CD4-positive, alpha-beta T cell treated with Interferon alpha-2 for 1 hour (primary cell): ENCODE results near the gene TENT4A.

ENCODE experiments used
- DNase-seq, 2 donors: peaks; one replicate each; pipeline ENCODE4 v3.0.0-alpha.2; 2020 to 2022

The TENT4A gene

DNA sequence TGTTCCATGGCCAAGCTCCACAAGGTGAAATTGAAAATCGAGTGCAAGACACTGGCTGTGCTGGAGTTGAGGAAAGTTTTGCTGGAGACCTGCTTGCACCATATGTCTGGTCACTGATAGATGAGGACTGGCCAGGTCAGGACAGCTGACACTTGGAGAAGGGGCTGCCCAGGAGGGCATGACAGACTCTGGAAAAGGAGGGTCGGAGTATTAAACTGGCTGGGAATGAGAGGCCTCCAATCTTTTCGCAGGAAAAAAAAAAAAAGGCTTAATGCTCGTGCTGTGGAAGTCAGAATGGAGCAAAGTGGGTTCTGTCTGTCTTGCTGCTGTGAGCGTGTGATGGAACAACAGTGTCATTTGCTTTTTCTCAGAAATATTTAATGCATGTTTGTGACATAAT, 5.5 kb downstream of the TENT4A start:
- no peak for DNase-seq

DNA sequence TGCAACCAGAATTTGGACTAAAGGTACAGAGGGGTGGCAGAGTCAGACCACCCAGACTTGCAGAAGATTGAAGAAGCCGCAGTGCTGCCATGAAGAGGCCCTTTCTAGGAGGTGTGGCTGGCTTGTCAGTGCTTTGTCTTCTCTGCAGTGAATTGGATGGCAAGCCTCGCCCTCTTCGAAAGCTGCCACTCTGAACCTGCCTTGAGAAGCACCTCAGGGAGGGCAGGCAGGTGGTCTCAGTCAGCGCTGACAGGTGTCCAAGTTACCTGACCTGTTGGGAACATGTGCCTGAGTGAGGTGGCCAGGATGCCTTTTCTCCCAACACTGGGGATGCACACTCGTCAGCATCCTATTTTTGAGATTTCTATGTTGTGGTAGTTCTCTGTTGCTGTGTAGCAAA, 6.2 kb downstream of the TENT4A start:
- DNase-seq = no peak

DNA sequence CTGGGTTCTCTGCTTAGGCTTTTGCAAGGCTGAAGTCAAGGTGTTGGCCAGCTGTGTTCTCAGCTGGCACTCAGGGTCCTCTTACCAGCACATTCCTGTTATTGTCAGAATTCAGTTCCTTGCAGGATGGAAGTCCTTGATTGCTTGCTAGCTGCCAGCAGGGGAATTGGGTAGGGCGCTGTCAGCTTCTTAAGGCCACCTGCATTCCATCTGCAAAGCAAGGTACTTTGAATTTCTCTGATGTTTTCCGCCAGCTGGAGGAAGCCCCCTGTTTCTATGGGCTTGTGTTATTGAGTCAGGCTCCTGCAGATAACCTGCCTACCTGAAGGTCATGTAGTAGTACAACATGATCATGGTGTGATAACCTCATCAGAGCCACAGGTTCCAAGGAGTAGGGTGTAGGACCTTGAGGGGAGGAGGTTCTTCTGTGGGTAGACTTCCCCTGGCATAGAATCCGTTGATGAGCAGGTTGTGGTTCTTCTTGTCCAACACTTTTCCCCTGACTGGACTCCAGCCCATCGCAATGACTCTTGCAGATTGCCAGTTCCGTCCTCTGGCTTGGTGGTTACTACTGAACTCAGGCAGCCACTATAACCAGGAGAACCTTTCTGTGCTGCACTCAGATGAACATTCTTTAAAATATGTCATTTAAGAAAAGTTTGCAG, 6.8 kb downstream of the TENT4A start:
- DNase-seq = no peak

DNA sequence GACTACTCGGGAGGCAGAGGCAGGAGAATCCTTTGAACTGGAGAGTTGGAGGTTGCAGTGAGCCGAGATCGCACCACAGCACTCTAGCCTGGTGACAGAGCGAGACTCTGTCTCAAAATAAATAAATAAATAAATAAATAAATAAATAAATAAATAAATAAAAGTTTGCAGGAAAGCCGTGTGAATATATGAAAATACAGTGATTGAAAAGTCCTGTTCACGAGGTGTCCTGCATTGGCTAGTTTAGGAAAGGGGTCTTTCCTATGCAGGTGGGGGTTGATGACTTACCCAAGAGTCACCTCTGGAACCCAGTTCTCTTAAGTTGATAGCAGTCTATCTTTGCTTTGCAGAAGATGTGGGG, 7.3 kb downstream of the TENT4A start:
- DNase-seq = no peak

DNA sequence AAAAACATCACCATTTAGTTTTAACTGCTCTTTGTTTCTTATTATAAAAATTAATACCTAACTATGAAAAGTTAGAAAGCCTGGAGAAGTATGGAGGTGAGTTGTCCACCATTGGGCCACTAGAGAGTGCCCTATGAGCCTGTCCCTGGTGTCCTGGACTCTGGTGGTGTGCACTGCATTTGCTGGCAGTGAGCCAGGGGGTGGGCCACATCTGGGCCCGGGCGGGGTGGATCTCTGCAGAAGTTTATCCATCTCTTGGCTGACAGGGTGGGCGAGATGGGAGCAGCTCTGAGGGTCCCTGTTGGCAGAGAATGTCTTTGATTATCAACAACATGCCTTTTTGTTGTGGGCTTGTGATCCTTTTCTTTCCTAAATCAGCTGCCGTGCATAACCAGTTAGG, 8.2 kb downstream of the TENT4A start:
- no peak for DNase-seq

DNA sequence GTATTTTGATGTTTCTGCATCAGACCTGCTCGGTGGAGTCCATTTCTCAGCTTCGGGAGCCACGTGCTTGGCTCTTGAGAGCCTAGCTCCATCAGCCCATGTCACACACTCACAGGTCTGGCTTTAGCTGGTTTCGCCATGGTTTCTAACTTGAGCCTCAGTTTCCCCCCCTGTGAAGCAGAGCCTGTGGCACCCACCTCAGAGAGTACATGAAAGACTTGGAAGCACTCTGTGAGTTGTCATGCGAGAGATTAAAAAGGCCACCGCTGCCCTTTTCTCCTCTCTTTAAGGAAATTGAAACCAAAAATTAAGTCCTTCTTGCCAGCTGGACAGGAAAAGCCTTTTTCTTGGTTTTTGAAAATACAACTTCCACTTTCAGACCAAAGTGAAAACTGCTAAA, 8.8 kb downstream of the TENT4A start:
- no peak for DNase-seq

DNA sequence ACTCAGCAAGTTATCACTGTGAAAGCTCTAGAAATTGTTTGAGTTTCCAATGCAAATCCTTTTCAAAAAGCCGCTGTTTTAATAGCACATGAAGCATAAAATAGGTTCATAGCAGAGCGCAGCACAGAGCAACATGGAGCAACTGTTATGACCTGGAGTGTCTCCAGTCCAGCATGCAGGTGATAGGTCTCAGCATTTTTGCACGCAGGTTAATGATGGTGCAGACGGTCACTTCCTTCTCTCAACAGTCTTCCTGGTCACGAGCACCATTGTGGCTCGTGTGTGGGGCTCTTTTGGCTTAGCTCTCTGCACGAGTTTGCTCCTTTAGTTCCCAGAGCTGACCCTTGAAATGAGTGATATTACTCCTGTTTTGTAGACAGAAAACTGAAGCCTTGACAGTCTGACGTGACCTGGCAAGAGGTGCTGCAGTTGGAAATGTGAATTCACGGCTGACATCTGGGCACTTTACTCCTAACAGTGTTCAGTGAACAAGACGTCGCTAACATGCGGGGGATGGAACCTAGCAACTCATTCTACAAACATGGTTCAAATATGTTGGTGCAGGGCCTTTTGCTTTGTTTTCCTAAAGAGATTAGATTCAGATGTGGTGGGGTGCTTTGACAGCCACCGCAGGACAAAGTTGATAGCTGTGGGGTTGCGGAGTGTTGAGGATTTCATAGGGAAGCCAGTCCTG, 10.0 kb downstream of the TENT4A start:
- no peak for DNase-seq

DNA sequence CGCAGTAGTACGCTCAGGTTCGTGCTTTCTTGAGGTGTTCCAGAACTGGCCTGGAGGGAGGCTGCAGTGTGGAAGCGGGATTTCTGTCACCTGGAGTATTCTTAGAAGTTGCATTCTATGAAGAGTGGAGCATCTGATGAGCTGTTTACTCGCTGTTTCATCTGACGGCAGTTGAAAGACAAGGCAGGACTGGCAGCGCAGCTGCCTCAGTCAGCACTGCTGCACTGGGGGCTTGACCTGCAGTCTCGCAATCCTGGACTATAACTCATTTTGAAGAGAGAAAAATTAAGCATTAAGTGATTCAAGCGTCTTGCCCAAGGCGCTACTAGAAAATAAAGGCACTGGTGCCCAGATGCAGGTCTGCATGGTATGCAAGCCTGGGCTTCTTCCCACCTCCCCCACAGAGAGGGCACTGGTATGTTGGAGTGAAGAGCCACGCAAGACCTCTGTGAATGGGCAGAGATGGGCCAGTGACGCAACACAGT, 10.6 kb downstream of the TENT4A start:
- DNase-seq = no peak

DNA sequence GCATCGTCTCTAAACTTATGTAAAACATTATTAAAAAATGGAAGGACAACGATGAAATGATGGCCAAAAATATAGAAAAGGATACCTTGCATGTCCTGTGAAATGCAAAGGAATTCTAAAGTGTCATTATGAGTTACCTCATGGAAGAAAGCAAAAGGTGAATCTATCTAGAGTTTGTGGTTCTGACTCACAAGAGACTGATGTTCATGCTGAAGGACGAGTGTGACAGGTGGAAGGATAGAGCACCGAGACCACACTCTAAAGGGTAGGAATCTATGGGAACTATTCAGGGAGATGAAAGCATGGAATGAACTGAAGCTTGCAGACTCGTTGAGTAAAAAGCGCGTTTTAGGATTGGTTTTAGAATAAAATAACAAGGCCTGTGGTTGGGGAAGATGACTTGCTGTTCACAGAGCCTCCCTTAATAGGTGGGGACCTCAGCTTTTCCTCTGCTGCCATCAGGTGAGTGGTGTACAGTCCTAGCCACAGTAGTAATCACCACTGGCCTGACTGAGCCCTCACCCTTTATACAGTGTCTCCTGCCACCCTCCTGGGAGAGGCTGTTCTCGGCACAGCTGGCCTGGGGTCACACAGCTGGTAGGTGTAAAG, 11.2 kb downstream of the TENT4A start:
- DNase-seq = no peak

DNA sequence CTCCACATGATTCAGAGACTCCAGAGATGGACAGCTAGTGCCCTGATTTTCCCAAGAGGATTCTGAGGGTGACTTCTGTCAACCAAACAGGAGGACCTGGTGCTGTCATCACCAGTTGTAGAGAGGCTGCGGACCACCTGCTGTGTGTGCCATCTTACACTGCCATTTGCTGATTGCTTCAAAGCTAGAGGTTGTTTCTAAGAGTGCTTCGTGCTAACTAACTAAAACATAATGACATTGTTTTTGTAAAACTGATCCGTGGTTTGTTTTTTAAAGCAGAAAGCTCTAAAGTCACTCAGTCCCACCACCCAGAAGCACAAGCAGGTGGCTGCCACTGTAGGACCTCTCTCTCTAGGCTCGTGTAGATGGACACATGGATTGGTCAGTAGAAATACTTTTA, 12.2 kb downstream of the TENT4A start:
- no peak for DNase-seq

DNA sequence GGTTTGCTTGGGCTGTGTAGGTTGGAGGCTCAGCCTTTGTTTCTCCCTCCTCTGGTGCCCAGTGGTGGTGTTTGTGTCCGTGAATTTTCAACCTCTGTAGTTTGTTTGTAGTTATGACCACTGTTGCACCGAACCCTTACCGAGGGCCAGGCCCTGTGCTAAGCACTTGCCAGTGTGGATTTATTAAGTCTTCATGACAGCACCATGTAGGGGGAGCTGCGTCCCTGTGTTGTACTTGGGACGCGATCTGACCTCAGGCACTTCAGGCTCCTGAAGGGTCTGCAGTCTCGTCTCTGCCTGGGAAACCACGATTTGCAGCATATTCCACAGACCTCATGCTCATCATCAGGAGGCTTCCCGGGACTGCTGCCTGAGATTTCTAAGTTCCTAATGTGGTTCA, 12.8 kb downstream of the TENT4A start:
- DNase-seq = no peak

DNA sequence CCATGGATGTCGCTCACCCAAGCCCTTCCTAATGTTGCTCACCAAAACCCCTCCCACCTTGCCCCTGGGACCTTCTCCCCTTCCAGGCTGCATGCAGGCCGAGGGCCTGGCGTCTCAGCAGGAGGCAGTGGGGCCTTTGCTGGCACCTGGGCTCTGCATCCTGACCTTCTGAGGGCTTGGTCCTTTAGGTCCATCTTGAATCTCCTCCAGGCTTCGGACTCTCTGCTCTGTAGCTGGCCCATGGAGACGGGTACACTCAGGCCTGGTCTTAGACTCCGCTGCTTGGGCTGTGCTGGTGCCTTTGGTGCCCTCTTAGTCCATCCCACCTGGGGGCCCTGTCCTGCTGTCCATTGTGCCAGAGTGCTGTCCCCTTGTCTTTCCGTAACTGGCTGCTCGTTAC, 14.0 kb downstream of the TENT4A start:
- DNase-seq = no peak

DNA sequence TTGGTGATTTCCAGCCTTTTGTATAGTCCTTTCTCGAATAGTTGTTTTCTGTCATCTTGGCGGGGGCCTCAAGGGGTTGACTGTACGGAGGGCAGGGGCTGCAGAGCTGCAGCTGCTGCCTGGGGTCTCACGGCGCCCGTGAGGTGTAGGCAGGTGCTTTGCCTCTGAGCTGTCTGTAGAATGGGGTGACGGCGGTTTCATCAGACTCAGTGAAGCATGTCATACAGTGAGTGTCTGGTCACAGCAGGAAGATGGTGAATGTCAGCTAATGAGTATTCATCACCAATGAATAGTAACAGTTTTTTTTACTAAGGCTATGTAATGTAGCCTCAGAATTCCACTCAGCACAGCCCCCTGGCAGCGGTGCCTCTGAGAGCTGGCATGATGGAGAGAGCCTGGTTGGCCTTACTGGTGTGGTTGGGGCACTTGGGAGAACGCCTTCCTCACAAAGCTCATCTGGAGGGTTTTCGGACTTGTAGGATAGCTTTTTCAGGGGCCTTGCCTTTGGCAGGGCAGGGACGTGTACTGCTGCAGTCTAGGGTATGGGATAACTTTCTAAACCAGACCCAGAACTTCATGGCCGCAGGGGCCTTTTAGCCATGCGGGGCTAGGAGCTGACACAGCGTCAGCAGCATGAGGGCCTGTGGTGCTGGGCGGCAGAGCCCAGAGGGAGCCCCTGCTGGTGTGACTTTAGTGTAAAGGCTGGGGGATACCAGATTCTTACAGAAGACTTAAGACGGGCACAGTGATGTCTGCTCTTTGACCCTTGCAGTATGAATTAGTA, 15.0 kb downstream of the TENT4A start:
- DNase-seq = no peak

DNA sequence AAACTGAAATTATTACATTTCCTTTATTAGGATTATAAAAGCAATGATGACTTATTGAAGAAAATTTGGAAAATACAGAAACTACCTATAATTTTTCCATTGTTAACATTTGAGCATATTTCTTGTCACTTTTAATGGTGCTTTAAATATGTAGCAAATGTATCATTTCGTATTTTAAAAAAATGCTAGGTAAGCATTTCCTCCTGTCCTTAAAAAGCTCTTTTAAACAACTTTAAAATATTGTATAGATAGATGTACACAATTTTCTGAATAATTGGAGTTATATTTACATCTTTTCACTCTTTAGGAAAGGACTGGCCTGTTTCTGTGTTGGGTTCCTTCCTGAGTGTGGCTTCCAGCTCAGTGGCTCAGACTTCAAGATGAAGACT, 15.6 kb downstream of the TENT4A start:
- DNase-seq = no peak

DNA sequence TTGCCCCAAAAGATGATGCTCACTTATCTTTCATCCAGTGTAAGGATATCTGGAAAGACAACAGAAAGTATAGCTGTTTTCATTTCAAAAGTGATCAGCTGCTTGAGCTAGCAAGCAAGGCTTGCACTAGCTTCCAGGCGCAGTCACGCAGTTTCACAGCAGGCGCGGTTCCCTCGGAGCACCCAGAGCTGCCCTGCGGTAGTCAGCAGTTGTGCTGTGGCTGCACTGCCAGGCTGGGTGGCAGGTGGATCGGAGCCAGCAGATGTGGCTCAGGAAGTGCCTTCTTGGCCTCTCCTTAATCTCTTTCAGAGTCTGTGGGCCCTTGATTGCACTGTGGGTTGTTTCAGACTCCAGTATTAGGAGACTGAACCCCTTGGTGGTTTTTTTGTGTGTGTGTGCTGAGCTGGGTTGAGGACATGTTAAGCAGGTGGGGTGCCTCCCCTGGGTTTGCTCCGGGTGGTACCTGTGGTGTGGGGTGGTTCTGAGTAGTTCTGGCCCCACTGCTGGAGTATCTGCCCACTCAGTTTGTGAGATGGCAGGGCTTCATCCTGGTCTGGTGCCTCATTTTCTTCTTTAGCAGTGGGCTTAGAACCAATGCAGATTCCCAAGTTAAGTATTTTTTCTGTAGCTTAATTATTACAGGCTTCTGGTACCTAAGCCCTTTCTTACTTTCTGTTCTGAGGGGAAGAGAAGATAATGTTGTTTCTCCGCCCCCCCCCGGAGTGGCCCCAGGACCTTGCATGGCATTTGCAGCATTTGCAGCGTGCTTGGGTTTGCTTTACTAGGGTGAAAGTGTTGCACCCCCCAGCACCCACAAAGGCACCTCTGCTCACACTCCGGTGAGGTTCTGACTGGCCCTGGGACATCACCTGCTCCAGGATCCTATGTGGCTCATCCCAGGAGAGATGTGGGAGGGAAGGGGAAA, 16.4 kb downstream of the TENT4A start:
- DNase-seq = peak; percentile 22 to 51

DNA sequence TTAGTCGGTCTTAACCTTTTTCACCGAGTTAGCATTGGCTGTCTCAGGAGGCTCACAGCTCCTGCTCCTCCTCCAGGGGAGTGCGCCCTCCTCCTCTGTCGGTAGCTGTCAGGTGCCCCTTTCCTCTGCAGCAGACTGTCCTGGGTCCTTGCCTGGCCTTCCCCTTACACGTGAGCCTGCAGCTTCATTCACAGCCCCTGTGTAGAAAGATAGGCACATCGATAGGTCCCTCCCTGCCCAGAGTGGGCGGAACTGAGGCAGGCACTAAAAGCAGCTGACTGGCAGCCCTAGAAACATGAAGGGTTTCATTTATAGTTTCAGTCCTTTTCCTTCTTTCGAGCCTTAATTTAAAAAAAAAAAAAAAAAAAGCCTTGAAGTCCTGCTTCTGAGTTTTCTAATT, 17.2 kb downstream of the TENT4A start:
- no peak for DNase-seq

DNA sequence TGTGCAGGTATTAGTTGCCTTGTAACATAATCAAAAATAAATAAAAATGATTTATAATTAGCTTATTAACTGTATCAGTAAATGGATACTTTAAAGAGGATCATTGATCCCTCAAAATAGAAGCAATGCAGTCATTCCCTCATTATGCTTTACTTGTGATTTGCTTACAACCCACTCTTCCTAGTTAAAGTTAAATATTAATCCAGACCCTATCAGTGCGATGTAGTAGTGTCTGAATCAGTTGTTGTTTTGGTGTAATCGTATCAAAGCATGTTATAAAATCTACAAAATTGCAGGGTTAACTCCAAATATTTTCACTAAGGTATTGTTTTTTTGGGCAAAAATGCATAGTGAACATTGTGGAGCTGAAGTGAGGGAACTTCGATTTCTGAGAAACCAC, 17.6 kb downstream of the TENT4A start:
- DNase-seq = no peak

DNA sequence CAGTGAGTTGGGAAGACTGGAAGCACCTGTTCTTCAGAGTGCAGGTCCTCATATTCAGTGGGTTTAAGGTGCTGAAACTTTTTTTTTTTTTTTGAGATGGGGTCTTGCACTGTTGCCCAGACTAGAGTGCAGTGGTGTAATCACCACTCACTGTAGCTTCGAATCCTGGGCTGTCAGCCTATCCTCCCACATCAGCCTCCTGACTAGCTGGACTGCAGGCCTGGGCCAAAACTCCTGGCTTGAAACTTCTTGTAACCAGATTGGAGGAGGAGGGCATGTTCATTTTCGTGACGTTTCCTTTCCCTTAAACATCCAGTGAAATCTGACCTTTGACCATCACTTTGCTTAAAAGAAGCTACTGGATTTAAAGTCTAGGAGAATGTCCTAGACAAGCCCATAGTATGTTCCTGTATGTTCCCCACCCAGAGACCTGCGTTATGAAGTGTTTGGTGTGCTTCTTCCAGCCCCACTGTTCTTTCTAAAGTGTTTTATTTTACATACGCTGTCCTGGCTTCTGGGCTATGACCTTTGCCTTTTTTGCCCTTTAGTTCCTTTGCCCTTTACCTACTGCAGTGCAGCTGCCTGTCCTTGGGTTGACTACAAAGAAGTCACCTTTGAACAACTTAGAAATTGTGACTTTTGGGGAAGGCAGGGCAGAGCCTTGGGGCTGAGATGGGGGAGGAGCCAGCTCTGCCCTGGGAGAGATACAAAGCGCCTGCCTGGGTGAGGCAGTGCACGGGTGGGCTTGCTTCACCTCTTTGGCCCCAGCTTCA, 18.4 kb downstream of the TENT4A start:
- no peak for DNase-seq

DNA sequence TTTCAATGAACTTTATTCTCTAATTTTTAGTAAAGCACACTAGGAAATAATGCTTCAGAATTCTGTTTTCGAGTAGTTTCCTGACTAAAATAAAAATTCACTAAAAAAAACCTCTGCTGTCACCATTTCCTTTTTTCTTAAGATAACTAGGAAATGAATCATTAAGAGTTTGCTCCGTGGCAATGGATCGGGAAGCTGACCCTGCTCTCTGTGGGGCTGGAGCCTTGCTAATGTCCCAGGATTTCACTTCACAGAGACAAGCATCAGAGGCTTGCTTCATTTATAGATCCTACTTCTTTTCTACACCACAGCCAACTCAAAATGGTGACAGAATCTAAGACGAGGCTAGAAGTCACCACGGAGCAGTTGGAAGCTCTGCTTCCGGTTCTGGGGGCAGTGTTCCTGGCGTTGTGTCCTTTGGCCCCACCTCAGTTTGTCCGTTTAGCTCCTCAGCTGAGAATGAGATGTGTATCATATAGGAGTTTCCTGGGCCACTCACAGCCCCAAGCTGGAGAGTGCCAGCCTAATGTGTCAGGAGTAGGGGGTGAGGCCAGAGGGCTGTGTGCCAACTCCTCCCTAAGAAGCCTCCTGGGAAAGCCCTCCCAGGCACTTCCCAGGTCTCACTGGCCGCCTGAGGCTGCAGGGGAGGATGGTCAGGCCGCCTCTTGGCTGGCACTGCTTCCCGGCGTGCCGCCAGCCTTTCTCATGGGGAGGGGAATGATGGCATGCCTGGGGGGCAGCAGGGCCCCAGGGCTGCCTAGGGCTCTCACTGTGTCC, 19.6 kb downstream of the TENT4A start:
- DNase-seq = no peak

DNA sequence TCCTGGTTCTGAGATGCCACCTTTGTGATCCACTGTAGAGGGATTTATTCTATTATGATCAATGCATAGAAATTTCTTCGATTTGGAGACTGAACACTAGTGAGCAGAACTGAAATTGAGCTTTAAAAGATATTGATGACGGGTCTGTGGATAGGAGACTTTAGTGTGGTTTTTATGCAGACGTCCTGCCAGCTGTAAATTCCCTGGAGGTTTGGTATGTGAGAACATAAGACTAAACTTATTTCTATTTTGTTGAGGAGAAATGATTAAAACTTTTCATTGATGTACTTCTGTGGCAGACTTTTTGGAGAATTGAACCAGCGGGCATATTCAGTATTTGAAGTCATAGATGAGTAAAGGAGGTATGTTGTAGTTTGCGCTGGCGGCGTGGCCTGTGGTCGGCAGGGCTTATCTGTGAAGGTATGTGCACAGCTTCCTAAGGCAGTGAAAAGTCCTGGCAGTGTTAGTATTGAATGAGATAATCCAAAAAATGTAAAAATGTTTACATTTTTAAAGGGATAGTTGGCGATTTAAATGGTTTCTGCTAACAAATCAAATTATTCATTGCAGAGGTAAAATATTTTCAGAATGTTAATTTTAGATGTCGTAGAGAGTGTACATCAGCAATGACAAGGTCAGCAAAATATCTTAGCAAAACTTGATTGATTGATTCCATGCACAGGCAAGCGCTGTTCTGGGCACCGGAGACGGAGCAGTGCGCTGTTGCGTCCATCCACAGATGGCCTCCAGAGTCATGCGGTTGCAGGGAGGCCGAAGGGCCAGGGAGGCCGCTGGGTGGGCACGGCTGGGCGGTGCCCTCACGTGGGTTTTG, 20.4 kb downstream of the TENT4A start:
- no peak for DNase-seq
